ENCODE measurements around the gene ALDH3A2. TPM values are rescaled to one million over a fixed set of nuclear protein-coding genes. Genes with fewer than 3 reads are reported as not detected.

The ALDH3A2 gene
- total and polyA plus RNA-seq, 12 donors, result 20.6 to 104 (median 66.1) TPM

DNA sequence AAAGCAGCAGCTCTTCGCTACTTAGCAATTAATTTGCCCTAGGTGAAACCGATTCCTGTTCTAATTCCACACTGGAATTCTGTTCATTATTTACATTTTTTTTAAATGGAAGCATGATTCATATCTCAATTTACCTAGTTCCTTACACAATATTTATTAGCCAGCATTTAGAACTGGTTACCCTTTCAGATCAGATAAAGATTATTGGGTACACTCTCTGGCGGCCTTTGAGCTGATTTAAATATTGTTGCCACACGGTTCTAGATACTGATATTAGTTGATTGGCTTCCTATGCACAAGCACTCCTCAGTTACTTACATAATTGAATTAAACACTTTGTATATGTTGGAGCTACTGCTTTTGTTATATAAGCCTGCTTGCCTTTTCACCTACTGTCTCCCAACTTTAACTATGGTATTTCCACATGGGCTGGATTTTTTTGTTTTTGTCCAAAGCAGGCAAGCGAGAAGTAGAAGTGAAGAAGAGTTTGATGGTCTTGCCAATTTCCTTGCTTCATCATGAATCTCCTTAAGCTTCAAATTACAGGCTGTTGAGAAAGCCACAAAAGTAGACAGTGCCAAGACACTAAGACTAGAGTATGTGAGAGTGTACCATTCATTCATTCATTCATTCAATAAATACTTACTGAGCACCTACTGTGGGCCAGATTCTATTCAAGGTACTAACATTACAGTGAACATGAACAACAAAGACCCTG is 3.9 kb upstream of the ALDH3A2 start:
- intact Hi-C loops (cut with DNase I), result loop anchor here (5.0 to 10.0 kb wide), 8 partner anchors 103 to 137 kb away; partner anchors contain the start of gene ALDH3A1 (in 1 of the 10)
- DNase-seq (no peak), ATAC-seq (no peak)
- peaks cover 6 to 36% (median 18%) of the 10 kb centered on the region in 9 donors for H3K4me1 ChIP-seq
- no peaks in the 10 kb centered on the region for H3K27me3 ChIP-seq
- no peak overlapping the region for H3K27ac ChIP-seq
- no peaks in the 10 kb centered on the region for H3K36me3 ChIP-seq
- TF ChIP-seq, protein P1, sequence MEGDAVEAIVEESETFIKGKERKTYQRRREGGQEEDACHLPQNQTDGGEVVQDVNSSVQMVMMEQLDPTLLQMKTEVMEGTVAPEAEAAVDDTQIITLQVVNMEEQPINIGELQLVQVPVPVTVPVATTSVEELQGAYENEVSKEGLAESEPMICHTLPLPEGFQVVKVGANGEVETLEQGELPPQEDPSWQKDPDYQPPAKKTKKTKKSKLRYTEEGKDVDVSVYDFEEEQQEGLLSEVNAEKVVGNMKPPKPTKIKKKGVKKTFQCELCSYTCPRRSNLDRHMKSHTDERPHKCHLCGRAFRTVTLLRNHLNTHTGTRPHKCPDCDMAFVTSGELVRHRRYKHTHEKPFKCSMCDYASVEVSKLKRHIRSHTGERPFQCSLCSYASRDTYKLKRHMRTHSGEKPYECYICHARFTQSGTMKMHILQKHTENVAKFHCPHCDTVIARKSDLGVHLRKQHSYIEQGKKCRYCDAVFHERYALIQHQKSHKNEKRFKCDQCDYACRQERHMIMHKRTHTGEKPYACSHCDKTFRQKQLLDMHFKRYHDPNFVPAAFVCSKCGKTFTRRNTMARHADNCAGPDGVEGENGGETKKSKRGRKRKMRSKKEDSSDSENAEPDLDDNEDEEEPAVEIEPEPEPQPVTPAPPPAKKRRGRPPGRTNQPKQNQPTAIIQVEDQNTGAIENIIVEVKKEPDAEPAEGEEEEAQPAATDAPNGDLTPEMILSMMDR (IDR thresholded peaks at IDR 0.05), result no peak
- H3K9me3 ChIP-seq, result no peaks in the 10 kb centered on the region
- H3K4me3 ChIP-seq, result no peak overlapping the region
- WGBS, 2 donors, result 90 to 92% methylated on average over 5 of the region's 5 CpGs

DNA sequence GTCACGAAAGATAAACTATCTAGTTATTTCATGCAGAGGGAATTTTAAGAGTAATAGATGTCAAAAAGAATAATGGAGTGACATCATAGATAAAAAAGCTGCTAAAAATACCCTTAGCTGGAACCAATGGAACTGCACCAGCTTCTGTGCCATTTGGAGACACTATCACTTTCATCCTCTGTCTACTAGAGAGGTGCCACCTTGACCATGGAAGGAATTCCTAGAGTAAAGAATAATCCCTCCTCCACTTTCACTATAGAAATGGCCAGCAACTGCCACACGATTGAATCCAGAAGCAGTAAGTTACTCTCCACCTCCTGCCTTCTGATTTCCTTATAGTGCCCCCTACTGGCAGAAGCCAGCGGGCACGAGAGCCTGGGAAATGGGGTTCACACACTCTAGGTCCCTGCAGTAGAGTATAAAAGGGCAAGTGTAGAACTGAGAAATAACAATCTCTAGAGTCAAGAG is 2.8 kb upstream of the ALDH3A2 start:
- no peak for ATAC-seq
- intact Hi-C loops (cut with DNase I), result loop anchor here (5.0 to 10.0 kb wide), 8 partner anchors 102 to 138 kb away; partner anchors contain the start of gene ALDH3A1 (in 1 of the 10)

DNA sequence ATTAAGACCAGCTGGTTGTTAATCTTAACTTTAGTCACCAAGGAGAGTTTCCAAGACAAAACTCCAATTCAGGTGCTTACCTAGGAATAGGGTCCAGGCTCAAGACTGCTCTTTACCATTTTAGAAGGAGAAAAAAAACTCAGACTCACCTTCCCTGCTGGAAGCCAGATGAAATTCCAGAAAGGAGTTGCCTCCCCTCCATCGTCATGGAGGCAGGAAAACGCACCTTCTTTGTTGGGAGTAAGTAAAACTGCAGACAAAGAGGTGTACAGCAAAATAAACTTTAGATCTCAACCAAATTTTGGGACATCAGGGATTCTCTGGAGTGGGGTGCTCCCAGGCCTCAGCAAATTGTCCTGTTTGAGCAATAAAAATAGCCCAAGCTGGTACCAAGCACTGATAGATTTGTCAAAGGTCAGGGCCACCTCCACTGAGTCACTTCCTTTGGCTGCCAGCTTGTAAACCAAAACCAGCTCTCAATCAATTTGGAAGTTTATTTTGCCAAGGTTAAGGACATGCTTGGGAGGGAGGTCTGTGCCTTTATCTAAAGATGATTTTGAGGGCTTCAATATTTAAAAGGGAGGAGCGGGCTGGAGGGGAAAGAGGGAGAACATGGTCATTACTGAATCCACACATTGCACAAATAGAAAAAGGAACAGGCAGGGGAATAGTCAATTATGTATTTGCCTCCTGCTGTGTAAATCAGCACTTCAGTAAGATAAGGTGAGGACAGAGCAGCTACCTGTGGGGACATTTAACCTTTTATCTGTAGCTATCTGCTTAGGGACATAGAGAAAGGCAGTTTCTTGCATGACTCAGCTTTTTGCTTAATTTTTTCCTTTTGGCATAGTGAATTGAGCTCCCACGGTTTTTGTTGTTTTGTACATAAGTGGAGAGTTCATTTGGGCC is 1.5 kb upstream of the ALDH3A2 start:
- H3K4me1 ChIP-seq, result peaks cover 9 to 60% (median 41%) of the 10 kb centered on the region in 9 donors
- intact Hi-C loops (cut with DNase I), result loop anchor here (5.0 to 10.0 kb wide), 8 partner anchors 100 to 140 kb away; partner anchors contain the start of gene ALDH3A1 (in 1 of the 10)
- H3K27ac ChIP-seq, result peak overlapping the region; percentile 89 to 97 (median 95)
- no peak for DNase-seq
- 72 to 82% methylated on average over 4 of the region's 4 CpGs for WGBS, 2 donors
- H3K4me3 ChIP-seq, result peak overlapping the region in 7 of 10 donors; percentile 49 to 99 (median 78)
- no peak for ATAC-seq
- no peaks in the 10 kb centered on the region for H3K36me3 ChIP-seq
- H3K9me3 ChIP-seq, result no peaks in the 10 kb centered on the region
- TF ChIP-seq, protein P1 (IDR thresholded peaks at IDR 0.05), result no peak
- no peaks in the 10 kb centered on the region for H3K27me3 ChIP-seq

More for the DNA sequence above, 2.8 kb upstream of the ALDH3A2 start:
- TF ChIP-seq, protein P1 (IDR thresholded peaks at IDR 0.05), result peak in 8 of 9 donors; percentile 17 to 76 (median 54)
- no peaks in the 10 kb centered on the region for H3K9me3 ChIP-seq
- no peak overlapping the region for H3K4me3 ChIP-seq
- H3K27ac ChIP-seq, result peak overlapping the region in 1 of 10 donors; percentile 9
- H3K4me1 ChIP-seq, result peaks cover 6 to 47% (median 28%) of the 10 kb centered on the region in 9 donors
- WGBS, 2 donors, result 26% methylated on average over 4 of the region's 4 CpGs
- H3K27me3 ChIP-seq, result no peaks in the 10 kb centered on the region
- no peaks in the 10 kb centered on the region for H3K36me3 ChIP-seq
- peak; percentile 20 to 24 for DNase-seq

Measured in heart right ventricle (tissue), 16 donors.